Measurements from ENCODE around the gene STX4.

Gene STX4

DNA sequence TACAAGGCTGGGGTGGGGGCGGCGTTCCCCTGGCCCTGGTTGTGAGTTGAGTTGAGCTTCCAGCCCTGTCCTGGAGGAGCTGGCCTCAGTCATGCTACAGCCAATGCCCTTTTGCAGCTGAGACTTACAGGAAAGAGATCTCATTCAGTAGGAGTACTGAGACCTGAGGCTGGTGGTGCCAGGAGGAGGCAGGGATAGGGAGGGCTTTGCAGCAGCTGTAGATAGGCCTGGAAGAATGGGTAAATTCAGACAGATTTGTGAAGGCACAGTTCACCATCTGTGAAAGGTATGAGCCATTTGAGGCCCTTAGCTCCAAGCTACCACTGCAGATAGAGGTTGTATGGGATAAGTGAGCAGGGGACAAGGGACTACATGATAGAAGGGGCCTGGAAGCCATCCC lies 5.6 kb downstream of the STX4 start:
- no peaks in the 10 kb centered on the region for H3K79me2 ChIP-seq (ENCODE audit: insufficient read depth, low read length)
- no peaks in the 10 kb centered on the region for H3K9me2 ChIP-seq (ENCODE audit: low read depth, low read length)
- H3K4me1 ChIP-seq (ENCODE audit: insufficient read depth, low read length, severe bottlenecking) = peaks cover 5% of the 10 kb centered on the region
- H3K4me2 ChIP-seq (ENCODE audit: low read length) = no peak overlapping the region
- H3F3A ChIP-seq (ENCODE audit: insufficient read depth, low read length) = no peaks in the 10 kb centered on the region
- no peaks in the 10 kb centered on the region for H3K27me3 ChIP-seq (ENCODE audit: insufficient read depth, low read length)
- TF ChIP-seq EZH2 (IDR thresholded peaks at IDR 0.05; ENCODE audit: borderline replicate concordance, low read length) = no peak
- TF ChIP-seq, protein P1, sequence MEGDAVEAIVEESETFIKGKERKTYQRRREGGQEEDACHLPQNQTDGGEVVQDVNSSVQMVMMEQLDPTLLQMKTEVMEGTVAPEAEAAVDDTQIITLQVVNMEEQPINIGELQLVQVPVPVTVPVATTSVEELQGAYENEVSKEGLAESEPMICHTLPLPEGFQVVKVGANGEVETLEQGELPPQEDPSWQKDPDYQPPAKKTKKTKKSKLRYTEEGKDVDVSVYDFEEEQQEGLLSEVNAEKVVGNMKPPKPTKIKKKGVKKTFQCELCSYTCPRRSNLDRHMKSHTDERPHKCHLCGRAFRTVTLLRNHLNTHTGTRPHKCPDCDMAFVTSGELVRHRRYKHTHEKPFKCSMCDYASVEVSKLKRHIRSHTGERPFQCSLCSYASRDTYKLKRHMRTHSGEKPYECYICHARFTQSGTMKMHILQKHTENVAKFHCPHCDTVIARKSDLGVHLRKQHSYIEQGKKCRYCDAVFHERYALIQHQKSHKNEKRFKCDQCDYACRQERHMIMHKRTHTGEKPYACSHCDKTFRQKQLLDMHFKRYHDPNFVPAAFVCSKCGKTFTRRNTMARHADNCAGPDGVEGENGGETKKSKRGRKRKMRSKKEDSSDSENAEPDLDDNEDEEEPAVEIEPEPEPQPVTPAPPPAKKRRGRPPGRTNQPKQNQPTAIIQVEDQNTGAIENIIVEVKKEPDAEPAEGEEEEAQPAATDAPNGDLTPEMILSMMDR (IDR thresholded peaks at IDR 0.05; ENCODE audit: low read length) = no peak
- no peak overlapping the region for H3K27ac ChIP-seq (ENCODE audit: low read depth, low read length, poor library complexity, severe bottlenecking)
- no peak overlapping the region for H2AFZ ChIP-seq (ENCODE audit: low read length)
- H3K9ac ChIP-seq (ENCODE audit: low read length) = no peak overlapping the region
- no peaks in the 10 kb centered on the region for H3K9me3 ChIP-seq (ENCODE audit: low read length)
- peaks cover 17% of the 10 kb centered on the region; the same call in 1 of the 2 replicates for H3K36me3 ChIP-seq (ENCODE audit: insufficient read depth, low read length)
- H4K20me1 ChIP-seq (ENCODE audit: insufficient read depth, low read length) = no peaks in the 10 kb centered on the region
- no peak overlapping the region for H3K4me3 ChIP-seq (ENCODE audit: low read depth, low read length, poor library complexity, severe bottlenecking)

DNA sequence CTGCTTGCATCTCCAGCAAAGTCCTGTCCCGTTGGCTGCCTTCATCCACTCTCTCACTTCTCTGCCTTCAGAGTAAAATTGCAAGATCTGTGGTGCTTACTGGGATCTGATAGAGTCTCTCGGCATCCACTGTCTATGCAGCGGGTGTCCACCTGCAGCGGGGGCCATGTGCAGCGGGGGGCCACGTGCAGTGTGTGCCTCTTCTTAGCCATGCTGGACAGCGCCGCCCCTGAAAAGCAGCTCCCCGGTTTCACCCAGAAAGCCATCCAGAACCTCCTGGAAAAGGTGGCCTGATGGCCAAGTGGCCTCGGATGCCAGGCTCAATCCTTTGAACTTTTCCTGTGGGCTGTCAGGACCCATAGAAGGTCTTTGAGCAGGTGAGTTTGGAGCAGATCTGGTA lies 9.5 kb downstream of the STX4 start:
- no peak overlapping the region for H2AFZ ChIP-seq (ENCODE audit: low read length)
- H3K9me3 ChIP-seq (ENCODE audit: low read length) = no peaks in the 10 kb centered on the region
- H3K27ac ChIP-seq (ENCODE audit: low read depth, low read length, poor library complexity, severe bottlenecking) = no peak overlapping the region
- H3F3A ChIP-seq (ENCODE audit: insufficient read depth, low read length) = no peaks in the 10 kb centered on the region
- H3K27me3 ChIP-seq (ENCODE audit: insufficient read depth, low read length) = no peaks in the 10 kb centered on the region
- H3K4me2 ChIP-seq (ENCODE audit: low read length) = no peak overlapping the region
- H3K9ac ChIP-seq (ENCODE audit: low read length) = no peak overlapping the region
- peaks cover 17% of the 10 kb centered on the region; the same call in 1 of the 2 replicates for H3K36me3 ChIP-seq (ENCODE audit: insufficient read depth, low read length)
- no peaks in the 10 kb centered on the region for H3K4me1 ChIP-seq (ENCODE audit: insufficient read depth, low read length, severe bottlenecking)
- TF ChIP-seq EZH2 (IDR thresholded peaks at IDR 0.05; ENCODE audit: borderline replicate concordance, low read length) = no peak
- TF ChIP-seq, protein P1 (IDR thresholded peaks at IDR 0.05; ENCODE audit: low read length) = no peak
- no peak overlapping the region for H3K4me3 ChIP-seq (ENCODE audit: low read depth, low read length, poor library complexity, severe bottlenecking)
- H4K20me1 ChIP-seq (ENCODE audit: insufficient read depth, low read length) = no peaks in the 10 kb centered on the region
- H3K79me2 ChIP-seq (ENCODE audit: insufficient read depth, low read length) = no peaks in the 10 kb centered on the region
- H3K9me2 ChIP-seq (ENCODE audit: low read depth, low read length) = no peaks in the 10 kb centered on the region

DNA sequence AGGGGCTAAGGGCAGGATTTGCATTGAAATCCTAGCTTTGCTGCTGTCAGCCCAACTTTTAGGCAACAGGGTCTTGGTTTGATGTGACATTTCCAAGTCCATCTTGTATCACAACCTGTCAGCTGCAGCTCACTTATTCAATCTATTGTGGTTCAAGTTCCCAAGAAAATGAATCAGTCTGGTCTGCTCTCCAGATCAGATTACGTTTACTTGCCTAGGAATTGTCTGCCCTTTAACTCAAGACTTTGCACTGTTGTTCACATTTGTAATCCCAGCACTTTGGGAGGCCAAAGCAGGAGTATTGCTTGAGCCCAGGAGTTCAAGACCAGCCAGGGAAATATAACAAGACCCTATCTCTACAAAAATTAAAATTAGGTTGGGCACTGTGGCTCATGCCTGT lies 10.0 kb downstream of the STX4 start:
- H3K9me3 ChIP-seq (ENCODE audit: low read length) = no peaks in the 10 kb centered on the region
- no peak overlapping the region for H3K4me3 ChIP-seq (ENCODE audit: low read depth, low read length, poor library complexity, severe bottlenecking)
- H3K9me2 ChIP-seq (ENCODE audit: low read depth, low read length) = no peaks in the 10 kb centered on the region
- H3K4me1 ChIP-seq (ENCODE audit: insufficient read depth, low read length, severe bottlenecking) = no peaks in the 10 kb centered on the region
- no peaks in the 10 kb centered on the region for H3K79me2 ChIP-seq (ENCODE audit: insufficient read depth, low read length)
- H4K20me1 ChIP-seq (ENCODE audit: insufficient read depth, low read length) = no peaks in the 10 kb centered on the region
- TF ChIP-seq EZH2 (IDR thresholded peaks at IDR 0.05; ENCODE audit: borderline replicate concordance, low read length) = no peak
- TF ChIP-seq, protein P1 (IDR thresholded peaks at IDR 0.05; ENCODE audit: low read length) = no peak
- H3K27ac ChIP-seq (ENCODE audit: low read depth, low read length, poor library complexity, severe bottlenecking) = no peak overlapping the region
- peaks cover 17% of the 10 kb centered on the region; the same call in 1 of the 2 replicates for H3K36me3 ChIP-seq (ENCODE audit: insufficient read depth, low read length)
- H3K4me2 ChIP-seq (ENCODE audit: low read length) = no peak overlapping the region
- no peak overlapping the region for H3K9ac ChIP-seq (ENCODE audit: low read length)
- no peak overlapping the region for H2AFZ ChIP-seq (ENCODE audit: low read length)
- H3F3A ChIP-seq (ENCODE audit: insufficient read depth, low read length) = no peaks in the 10 kb centered on the region
- no peaks in the 10 kb centered on the region for H3K27me3 ChIP-seq (ENCODE audit: insufficient read depth, low read length)

Data from OCI-LY1 (cell line).